Measurements from ENCODE around the gene CLIC5.

Gene CLIC5

DNA sequence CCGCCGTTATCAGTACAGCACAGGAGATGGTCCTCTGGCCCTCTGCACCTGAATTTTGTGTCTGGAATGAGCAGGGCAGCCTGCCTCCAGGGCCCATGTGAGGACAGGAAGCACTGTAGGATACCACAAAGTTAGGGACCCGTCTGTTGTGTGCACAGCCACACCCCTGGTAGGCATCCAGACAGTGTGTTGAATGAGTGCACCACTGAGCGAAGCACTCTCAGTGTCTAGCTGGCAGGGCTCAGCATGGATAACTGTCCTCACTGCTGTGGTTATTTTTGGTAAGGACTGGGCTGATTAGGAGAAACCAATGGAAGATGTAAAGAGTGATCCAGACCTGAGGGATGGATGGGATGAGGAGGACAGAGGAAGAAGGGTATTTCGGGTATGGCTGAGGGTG is 178.7 kb downstream of the CLIC5 start:
- Histone ChIP-seq H3K9ac (ENCODE audit: low read depth, low read length) (no peak overlapping the region), H3K4me3 (ENCODE audit: low read length) (no peak overlapping the region), H3K9me3 (ENCODE audit: insufficient read depth, low read depth, low read length) (no peaks in the 10 kb centered on the region), H3K27ac (ENCODE audit: low read depth, low read length) (no peak overlapping the region), H3K4me1 (ENCODE audit: insufficient read depth, low read length) (no peaks in the 10 kb centered on the region), H3K27me3 (ENCODE audit: insufficient read depth, low read length) (no peaks in the 10 kb centered on the region), H3K36me3 (ENCODE audit: insufficient read depth, low read length) (no peaks in the 10 kb centered on the region)
- 91% methylated on average over 5 of the region's 5 CpGs for WGBS

DNA sequence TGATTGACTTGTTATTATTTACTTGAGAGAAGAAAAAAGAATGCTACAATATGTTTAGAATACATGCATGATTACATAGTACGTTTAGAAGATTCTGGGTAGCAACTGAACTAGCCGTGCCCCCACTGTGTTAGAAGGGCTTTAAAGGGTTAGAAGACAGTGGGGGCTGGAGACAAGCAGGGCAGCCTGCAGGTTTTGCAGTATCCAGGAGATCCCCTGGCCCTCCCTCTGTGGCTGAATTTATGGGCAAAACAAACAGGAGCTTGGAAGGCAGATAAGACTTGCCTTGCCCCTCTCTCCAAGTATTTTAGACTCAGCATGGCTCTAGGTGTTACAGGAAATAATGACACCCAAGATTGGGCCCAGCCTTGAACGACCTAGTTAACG is 179.2 kb downstream of the CLIC5 start:
- no peak overlapping the region for H3K27ac ChIP-seq (ENCODE audit: low read depth, low read length)
- 86% methylated on average over 4 of the region's 4 CpGs for WGBS
- no peaks in the 10 kb centered on the region for H3K4me1 ChIP-seq (ENCODE audit: insufficient read depth, low read length)
- H3K9me3 ChIP-seq (ENCODE audit: insufficient read depth, low read depth, low read length) = no peaks in the 10 kb centered on the region
- H3K9ac ChIP-seq (ENCODE audit: low read depth, low read length) = no peak overlapping the region
- no peak overlapping the region for H3K4me3 ChIP-seq (ENCODE audit: low read length)
- H3K27me3 ChIP-seq (ENCODE audit: insufficient read depth, low read length) = no peaks in the 10 kb centered on the region
- no peaks in the 10 kb centered on the region for H3K36me3 ChIP-seq (ENCODE audit: insufficient read depth, low read length)

DNA sequence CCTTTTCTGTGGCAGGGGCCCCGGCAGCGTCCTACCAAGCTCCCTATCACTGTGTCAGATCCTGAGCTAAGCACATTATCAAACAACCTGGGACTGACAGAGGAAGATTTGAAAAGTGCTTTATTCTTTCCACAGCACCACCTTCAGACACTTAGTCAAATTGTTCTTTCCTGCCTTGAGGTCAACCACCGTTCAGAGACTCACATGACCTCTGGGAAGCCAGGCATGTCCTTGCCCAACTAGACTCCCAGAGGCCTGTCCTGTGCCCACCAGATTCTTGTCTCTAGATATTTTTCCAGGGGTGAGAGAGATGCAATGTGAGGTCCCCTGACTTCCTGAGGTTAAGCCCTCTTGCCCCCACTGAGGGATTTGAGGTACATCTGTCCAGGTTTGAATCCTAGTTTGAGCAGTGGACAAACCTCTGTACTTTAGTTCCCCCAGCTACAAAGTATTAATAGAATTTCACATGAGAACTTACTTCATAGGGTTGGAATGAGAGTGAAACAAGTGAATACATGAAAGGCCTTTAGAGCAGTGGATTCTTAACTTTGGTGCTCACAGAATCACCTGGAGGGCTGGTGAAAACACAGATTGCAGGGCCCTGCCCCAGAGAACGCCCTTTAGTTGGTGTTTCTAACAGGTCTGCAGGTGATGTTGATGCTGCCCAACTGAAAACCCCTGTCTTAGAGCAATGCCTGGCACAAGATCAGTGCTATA is 179.8 kb downstream of the CLIC5 start:
- Histone ChIP-seq H3K4me1 (ENCODE audit: insufficient read depth, low read length) (no peaks in the 10 kb centered on the region), H3K9me3 (ENCODE audit: insufficient read depth, low read depth, low read length) (no peaks in the 10 kb centered on the region), H3K27ac (ENCODE audit: low read depth, low read length) (no peak overlapping the region), H3K9ac (ENCODE audit: low read depth, low read length) (no peak overlapping the region), H3K27me3 (ENCODE audit: insufficient read depth, low read length) (no peaks in the 10 kb centered on the region), H3K36me3 (ENCODE audit: insufficient read depth, low read length) (no peaks in the 10 kb centered on the region), H3K4me3 (ENCODE audit: low read length) (no peak overlapping the region)
- 87% methylated on average over 4 of the region's 4 CpGs for WGBS

DNA sequence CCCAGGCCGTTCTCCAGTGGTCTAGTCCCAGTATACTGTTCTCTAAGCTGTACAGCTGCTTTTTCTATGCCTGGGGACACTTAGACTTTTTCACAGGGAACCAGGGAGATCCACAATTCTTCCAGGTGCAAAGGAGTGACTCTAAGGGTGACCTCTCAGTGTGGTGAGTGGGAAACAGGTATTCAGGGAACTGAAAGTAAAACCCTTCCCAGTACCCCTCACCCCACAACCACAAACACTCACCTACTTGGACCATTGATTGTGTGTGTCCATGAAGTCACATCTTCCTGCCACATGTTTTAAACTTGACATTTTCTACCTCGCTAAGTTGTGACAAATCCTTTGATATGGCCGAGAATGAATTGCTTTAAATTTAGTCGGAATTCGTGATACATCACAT is 183.6 kb downstream of the CLIC5 start:
- no peak overlapping the region for H3K9ac ChIP-seq (ENCODE audit: low read depth, low read length)
- H3K4me1 ChIP-seq (ENCODE audit: insufficient read depth, low read length) = no peaks in the 10 kb centered on the region
- no peak overlapping the region for H3K4me3 ChIP-seq (ENCODE audit: low read length)
- 95% methylated on average over 5 of the region's 5 CpGs for whole genome bisulfite sequencing
- H3K9me3 ChIP-seq (ENCODE audit: insufficient read depth, low read depth, low read length) = no peaks in the 10 kb centered on the region
- H3K27ac ChIP-seq (ENCODE audit: low read depth, low read length) = no peak overlapping the region
- H3K27me3 ChIP-seq (ENCODE audit: insufficient read depth, low read length) = no peaks in the 10 kb centered on the region
- H3K36me3 ChIP-seq (ENCODE audit: insufficient read depth, low read length) = no peaks in the 10 kb centered on the region
